GM23338 (cell line): ENCODE results near the gene ARID3B. TPM values are rescaled to one million over a fixed set of nuclear protein-coding genes. Genes with fewer than 3 reads are reported as not detected.
A peak's percentile ranks its signal among the peaks of the same experiment; 100 is the strongest.

Source experiments
- ATAC-seq: fragments of 200-7000 bp; cut with Tn5 transposase; 3 replicates; pipeline ENCODE4 v1.9.1; 2020
- DNase-seq: peaks from one replicate; pipeline ENCODE4 v3.0.0-alpha.2; 2015; ENCODE audit warnings: low spot score
- H2AFZ ChIP-seq: fragments of 200-600 bp; sonication (generic); 2 replicates; pipeline ENCODE4 v1.8.0; 2016; ENCODE audit warnings: antibody characterized with exemption, mild to moderate bottlenecking, moderate library complexity
- H3F3A ChIP-seq: fragments of 200-600 bp; sonication (generic); replicated peaks from 2 replicates; pipeline ENCODE4 v1.8.0; 2017; ENCODE audit warnings: antibody characterized with exemption, mixed run types, low read depth
- H3K27ac ChIP-seq: fragments of 200-600 bp; sonication (generic); 2 replicates; pipeline ENCODE4 v1.6.1; 2016; ENCODE audit warnings: low read depth
- H3K27me3 ChIP-seq: fragments of 200-600 bp; sonication (generic); 2 replicates; pipeline ENCODE4 v1.8.0; 2016; ENCODE audit warnings: mild to moderate bottlenecking, mixed run types, moderate library complexity; ENCODE audit not compliant: insufficient read depth
- H3K36me3 ChIP-seq: fragments of 200-600 bp; sonication (generic); 2 replicates; pipeline ENCODE4 v1.8.0; 2016; ENCODE audit warnings: mild to moderate bottlenecking; ENCODE audit not compliant: insufficient read depth
- H3K4me1 ChIP-seq: fragments of 200-600 bp; sonication (generic); 2 replicates; pipeline ENCODE4 v1.8.0; 2016; ENCODE audit warnings: mild to moderate bottlenecking, moderate library complexity; ENCODE audit not compliant: insufficient read depth
- H3K4me2 ChIP-seq: fragments of 200-600 bp; sonication (generic); 2 replicates; pipeline ENCODE4 v1.7.1; 2017; ENCODE audit warnings: mixed run types
- H3K4me3 ChIP-seq: fragments of 200-600 bp; sonication (generic); 2 replicates; pipeline ENCODE4 v1.6.1; 2016; ENCODE audit warnings: mixed run types
- H3K79me2 ChIP-seq: fragments of 200-600 bp; sonication (generic); replicated peaks from 2 replicates; pipeline ENCODE4 v1.8.0; 2017; ENCODE audit warnings: mild to moderate bottlenecking; ENCODE audit not compliant: insufficient read depth
- H3K9me2 ChIP-seq: fragments of 200-600 bp; sonication (generic); 2 replicates; pipeline ENCODE4 v1.8.0; 2017; ENCODE audit not compliant: insufficient read depth
- H4K20me1 ChIP-seq: fragments of 200-600 bp; sonication (generic); replicated peaks from 2 replicates; pipeline ENCODE4 v1.8.0; 2017; ENCODE audit warnings: mild to moderate bottlenecking; ENCODE audit not compliant: insufficient read depth
- H3K27ac Mint-ChIP-seq: 2 replicates; pipeline ENCODE4 v1.8.0; 2020; ENCODE audit warnings: inconsistent platforms, mild to moderate bottlenecking, moderate library complexity, mixed read lengths
- H3K27me3 Mint-ChIP-seq: 3 replicates; pipeline ENCODE4 v1.8.0; 2022; ENCODE audit warnings: low read depth, mild to moderate bottlenecking, moderate library complexity, mixed read lengths, inconsistent platforms; ENCODE audit not compliant: insufficient read depth, poor library complexity
- H3K36me3 Mint-ChIP-seq: 3 replicates; pipeline ENCODE4 v1.8.0; 2021; ENCODE audit warnings: low read depth, mild to moderate bottlenecking, inconsistent platforms, moderate library complexity, mixed read lengths
- H3K4me1 Mint-ChIP-seq: 3 replicates; pipeline ENCODE4 v1.8.0; 2020; ENCODE audit warnings: mild to moderate bottlenecking, inconsistent platforms, mixed read lengths
- H3K4me3 Mint-ChIP-seq: 3 replicates; pipeline ENCODE4 v1.8.0; 2021; ENCODE audit warnings: moderate library complexity, mild to moderate bottlenecking, inconsistent platforms, mixed read lengths
- H3K9me3 Mint-ChIP-seq: 3 replicates; pipeline ENCODE4 v1.8.0; 2020; ENCODE audit warnings: moderate library complexity, mild to moderate bottlenecking, inconsistent platforms, mixed read lengths
- EZH2phosphoT487 ChIP-seq: fragments of 200-600 bp; sonication (generic); IDR thresholded peaks from one replicate; pipeline ENCODE4 v1.8.1; 2018; ENCODE audit warnings: antibody characterized with exemption; ENCODE audit not compliant: unreplicated experiment
- NANOG ChIP-seq: IDR thresholded peaks from 2 replicates; pipeline ENCODE4 v1.6.1; 2016; ENCODE audit warnings: antibody characterized with exemption, borderline replicate concordance
- POLR2AphosphoS5 ChIP-seq: IDR thresholded peaks from 2 replicates; pipeline ENCODE4 v1.6.1; 2016; ENCODE audit warnings: antibody characterized with exemption, low read depth
- STAT1 ChIP-seq: IDR thresholded peaks from one replicate; pipeline ENCODE4 v1.6.1; 2016; ENCODE audit warnings: antibody characterized with exemption; ENCODE audit not compliant: unreplicated experiment
- polyA plus RNA-seq: library from polyadenylated mRNA; unstranded; fragments of >200 nt; fragmentation: Nextera tagmentation; extraction: Ambion mirVana; gene quantifications from 2 replicates; pipeline ENCODE4 v1.2.1, GENCODE V29; 2016
- total RNA-seq: library from RNA; depleted of rRNA; stranded (reverse); fragments of >200 nt; shearing (Covaris generic); gene quantifications from 2 replicates; pipeline ENCODE4 v1.2.3, GENCODE V29; 2014
- TF ChIP-seq, protein P1 (sequence below), 2 experiments: fragments of 200-600 bp in 1 of 2; sonication (generic) in 1 of 2; conservative IDR thresholded peaks; 2 replicates each; pipeline versions ENCODE4 v1.5.1 to v1.6.1; 2016 to 2017; ENCODE audit warnings: antibody characterized with exemption in 2 of 2, low read depth in 2 of 2, mild to moderate bottlenecking in 2 of 2, moderate library complexity in 1 of 2
- TF ChIP-seq, protein P2 (sequence below): IDR thresholded peaks from 2 replicates; pipeline ENCODE4 v1.6.1; 2016; ENCODE audit warnings: antibody characterized with exemption

The ARID3B gene
- total and polyA plus RNA-seq, 2 experiments from 2014 or later, result 65.5 to 147 TPM

DNA sequence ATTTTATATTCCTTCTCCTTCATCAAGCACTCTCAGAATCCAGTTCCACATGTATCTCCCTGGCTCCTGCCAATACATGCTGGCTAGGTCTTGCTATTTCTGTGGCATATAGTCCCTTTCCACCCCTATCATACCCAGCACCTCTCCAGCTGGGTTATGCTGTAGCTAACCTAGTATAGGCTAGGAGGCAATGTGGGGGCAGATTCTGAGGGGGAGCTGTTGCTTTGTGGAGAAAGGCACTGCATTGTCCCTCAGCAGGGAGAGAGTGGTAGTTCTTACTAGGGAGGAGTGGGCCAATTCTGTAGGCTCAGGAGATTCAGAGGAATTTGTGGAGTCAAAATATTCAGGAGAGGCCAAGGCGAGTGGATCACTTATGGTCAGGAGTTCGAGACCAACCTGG is 40.6 kb upstream of the ARID3B start:
- TF ChIP-seq STAT1 (no peak), POLR2AphosphoS5 (no peak), EZH2phosphoT487 (no peak), NANOG (no peak)
- TF ChIP-seq, protein P1, sequence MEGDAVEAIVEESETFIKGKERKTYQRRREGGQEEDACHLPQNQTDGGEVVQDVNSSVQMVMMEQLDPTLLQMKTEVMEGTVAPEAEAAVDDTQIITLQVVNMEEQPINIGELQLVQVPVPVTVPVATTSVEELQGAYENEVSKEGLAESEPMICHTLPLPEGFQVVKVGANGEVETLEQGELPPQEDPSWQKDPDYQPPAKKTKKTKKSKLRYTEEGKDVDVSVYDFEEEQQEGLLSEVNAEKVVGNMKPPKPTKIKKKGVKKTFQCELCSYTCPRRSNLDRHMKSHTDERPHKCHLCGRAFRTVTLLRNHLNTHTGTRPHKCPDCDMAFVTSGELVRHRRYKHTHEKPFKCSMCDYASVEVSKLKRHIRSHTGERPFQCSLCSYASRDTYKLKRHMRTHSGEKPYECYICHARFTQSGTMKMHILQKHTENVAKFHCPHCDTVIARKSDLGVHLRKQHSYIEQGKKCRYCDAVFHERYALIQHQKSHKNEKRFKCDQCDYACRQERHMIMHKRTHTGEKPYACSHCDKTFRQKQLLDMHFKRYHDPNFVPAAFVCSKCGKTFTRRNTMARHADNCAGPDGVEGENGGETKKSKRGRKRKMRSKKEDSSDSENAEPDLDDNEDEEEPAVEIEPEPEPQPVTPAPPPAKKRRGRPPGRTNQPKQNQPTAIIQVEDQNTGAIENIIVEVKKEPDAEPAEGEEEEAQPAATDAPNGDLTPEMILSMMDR (conservative IDR thresholded peaks at IDR 0.05; ENCODE audit: low read depth in 2 of 2), result peak in 1 of 2 experiments; percentile 51; a peak in 2 of 4 replicates
- Histone ChIP-seq H3K27ac (no peak overlapping the region), H3K79me2 (no peaks in the 10 kb centered on the region), H4K20me1 (no peaks in the 10 kb centered on the region), H3K36me3 (no peaks in the 10 kb centered on the region), H3K4me2 (no peak overlapping the region), H3F3A (no peaks in the 10 kb centered on the region), H3K4me1 (no peaks in the 10 kb centered on the region), H3K9me2 (no peaks in the 10 kb centered on the region), H3K4me3 (no peak overlapping the region), H2AFZ (no peak overlapping the region), H3K27me3 (no peaks in the 10 kb centered on the region)
- H3K27me3 Mint-ChIP-seq, result peaks cover 4% of the 10 kb centered on the region
- H3K9me3 Mint-ChIP-seq, result peaks cover 2% of the 10 kb centered on the region; the same call in 1 of the 3 replicates
- DNase-seq (peak; percentile 35), ATAC-seq (peak; percentile 89)
- no peak overlapping the region for H3K4me3 Mint-ChIP-seq
- H3K36me3 Mint-ChIP-seq, result peaks cover 3% of the 10 kb centered on the region; the same call in 2 of the 3 replicates
- no peaks in the 10 kb centered on the region; the same call in 2 of the 3 replicates for H3K4me1 Mint-ChIP-seq
- no peak overlapping the region for H3K27ac Mint-ChIP-seq

DNA sequence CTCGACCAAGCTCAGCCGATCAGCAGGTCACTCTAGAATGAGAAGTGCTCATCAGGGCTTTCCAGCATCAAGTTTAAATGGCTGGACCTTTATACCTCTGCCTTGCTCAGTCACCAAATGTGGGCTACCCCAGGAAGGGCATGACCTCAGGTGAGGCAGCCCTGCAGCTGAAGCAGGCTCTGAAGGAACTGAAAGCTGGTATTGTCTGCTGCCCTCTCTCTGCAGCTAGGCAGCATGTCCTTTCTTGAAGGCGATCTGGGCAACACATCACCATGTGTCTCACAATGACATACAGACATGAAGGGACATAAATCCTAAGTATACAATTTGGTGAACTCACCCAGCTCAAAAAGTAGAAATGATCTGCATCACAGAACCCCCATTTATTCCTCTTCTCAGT is 38.7 kb upstream of the ARID3B start:
- Histone ChIP-seq H3K79me2 (no peaks in the 10 kb centered on the region), H3K27me3 (no peaks in the 10 kb centered on the region), H3K36me3 (no peaks in the 10 kb centered on the region), H3K27ac (no peak overlapping the region), H3K9me2 (no peaks in the 10 kb centered on the region), H4K20me1 (no peaks in the 10 kb centered on the region), H2AFZ (no peak overlapping the region), H3K4me1 (no peaks in the 10 kb centered on the region), H3F3A (no peaks in the 10 kb centered on the region), H3K4me2 (no peak overlapping the region), H3K4me3 (no peak overlapping the region)
- DNase-seq, result peak; percentile 22
- Mint-ChIP-seq H3K36me3 (peaks cover 3% of the 10 kb centered on the region; the same call in 2 of the 3 replicates), H3K27ac (no peak overlapping the region), H3K27me3 (peaks cover 4% of the 10 kb centered on the region), H3K9me3 (no peaks in the 10 kb centered on the region), H3K4me1 (no peaks in the 10 kb centered on the region; the same call in 2 of the 3 replicates), H3K4me3 (no peak overlapping the region)
- TF ChIP-seq, protein P2, sequence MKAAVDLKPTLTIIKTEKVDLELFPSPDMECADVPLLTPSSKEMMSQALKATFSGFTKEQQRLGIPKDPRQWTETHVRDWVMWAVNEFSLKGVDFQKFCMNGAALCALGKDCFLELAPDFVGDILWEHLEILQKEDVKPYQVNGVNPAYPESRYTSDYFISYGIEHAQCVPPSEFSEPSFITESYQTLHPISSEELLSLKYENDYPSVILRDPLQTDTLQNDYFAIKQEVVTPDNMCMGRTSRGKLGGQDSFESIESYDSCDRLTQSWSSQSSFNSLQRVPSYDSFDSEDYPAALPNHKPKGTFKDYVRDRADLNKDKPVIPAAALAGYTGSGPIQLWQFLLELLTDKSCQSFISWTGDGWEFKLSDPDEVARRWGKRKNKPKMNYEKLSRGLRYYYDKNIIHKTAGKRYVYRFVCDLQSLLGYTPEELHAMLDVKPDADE, result no peak
- TF ChIP-seq, protein P1 (conservative IDR thresholded peaks at IDR 0.05; ENCODE audit: low read depth in 2 of 2), result peak; percentile 16 to 53; a peak in 3 of 4 replicates
- peak; percentile 67 for ATAC-seq
